Activated CD8-positive, alpha-beta memory T cell treated with anti-CD3 and anti-CD28 coated beads, Interleukin-2, amount 10 ng/mL, durations not matched to agents 7 days and 5 days (primary cell): Measurements from ENCODE around the gene PDK2. TPM values are rescaled to one million over a fixed set of nuclear protein-coding genes. Genes with fewer than 3 reads are reported as not detected.

ENCODE experiments used
- ATAC-seq: fragments of 150-1000 bp; cut with Tn5 transposase; one replicate; pipeline ENCODE4 v1.10.0; 2021; ENCODE audit warnings: moderate library complexity
- CTCF ChIA-PET: fragments of 350-600 bp; sonication (Branson Sonifier 250); formaldehyde crosslinking; loops from one replicate; lab custom pipeline; 2021; ENCODE audit warnings: antibody characterized with exemption; lab: Charles Lee
- DNase-seq: peaks from one replicate; pipeline ENCODE4 v3.0.0-alpha.2; 2020
- H3K27ac Mint-ChIP-seq: one replicate; pipeline ENCODE4 v1.8.0; 2021; ENCODE audit warnings: mild to moderate bottlenecking, mixed read lengths
- H3K27me3 Mint-ChIP-seq: one replicate; pipeline ENCODE4 v1.8.0; 2021; ENCODE audit warnings: mixed read lengths
- H3K36me3 Mint-ChIP-seq: one replicate; pipeline ENCODE4 v1.8.0; 2021; ENCODE audit warnings: mild to moderate bottlenecking, mixed read lengths
- H3K4me1 Mint-ChIP-seq: one replicate; pipeline ENCODE4 v1.8.0; 2021; ENCODE audit warnings: mixed read lengths
- H3K4me3 Mint-ChIP-seq: one replicate; pipeline ENCODE4 v1.8.0; 2021; ENCODE audit warnings: mild to moderate bottlenecking, moderate library complexity, mixed read lengths
- H3K9me3 Mint-ChIP-seq: one replicate; pipeline ENCODE4 v1.8.0; 2022; ENCODE audit warnings: low read depth, mixed read lengths
- total RNA-seq, 2 experiments: library from RNA; stranded (reverse); gene quantifications; one replicate each; pipeline ENCODE4 v1.2.3, GENCODE V29; 2021

The PDK2 gene
- total RNA-seq, 2 experiments from 2014 or later, result 13.6 to 20.9 TPM

GRCh38 chr17:50100921-50101345, 5.8 kb downstream of the PDK2 start:
- DNase-seq, result no peak
- H3K36me3 Mint-ChIP-seq, result no peaks in the 10 kb centered on the region
- H3K27me3 Mint-ChIP-seq, result no peaks in the 10 kb centered on the region

GRCh38 chr17:50101346-50102163, 6.4 kb downstream of the PDK2 start:
- DNase-seq, result no peak
- peaks cover 14% of the 10 kb centered on the region for H3K4me1 Mint-ChIP-seq
- ATAC-seq, result no peak
- H3K36me3 Mint-ChIP-seq, result no peaks in the 10 kb centered on the region
- H3K4me3 Mint-ChIP-seq, result no peak overlapping the region
- H3K27me3 Mint-ChIP-seq, result no peaks in the 10 kb centered on the region
- no peak overlapping the region for H3K27ac Mint-ChIP-seq
- CTCF ChIA-PET, result interaction anchor here (1.1 to 6.7 kb wide), 3 partner anchors 9 to 14 kb away, joined by 3 to 35 read pairs (median 19); no protein-coding TSS in a partner anchor
- no peaks in the 10 kb centered on the region for H3K9me3 Mint-ChIP-seq

More at GRCh38 chr17:50100921-50101345, 5.8 kb downstream of the PDK2 start:
- no peaks in the 10 kb centered on the region for H3K9me3 Mint-ChIP-seq
- H3K4me3 Mint-ChIP-seq, result no peak overlapping the region
- H3K27ac Mint-ChIP-seq, result no peak overlapping the region
- no peak for ATAC-seq
- CTCF ChIA-PET, result interaction anchor here (1.0 to 6.7 kb wide), 5 partner anchors 9 to 296 kb away, joined by 3 to 35 read pairs (median 4); partner anchors contain the start of gene LRRC59
- H3K4me1 Mint-ChIP-seq, result peaks cover 19% of the 10 kb centered on the region

GRCh38 chr17:50102164-50102991, 7.2 kb downstream of the PDK2 start:
- DNase-seq (no peak), ATAC-seq (no peak)
- Mint-ChIP-seq H3K36me3 (no peaks in the 10 kb centered on the region), H3K27ac (no peak overlapping the region), H3K4me3 (no peak overlapping the region), H3K4me1 (peaks cover 14% of the 10 kb centered on the region), H3K27me3 (no peaks in the 10 kb centered on the region), H3K9me3 (no peaks in the 10 kb centered on the region)
- CTCF ChIA-PET, result interaction anchor here (1.0 to 3.7 kb wide), 4 partner anchors 9 to 98 kb away, joined by 3 to 19 read pairs (median 11); no protein-coding TSS in a partner anchor

GRCh38 chr17:50103252-50103651, 8.1 kb downstream of the PDK2 start:
- no peak for DNase-seq
- no peaks in the 10 kb centered on the region for H3K9me3 Mint-ChIP-seq
- H3K4me3 Mint-ChIP-seq, result no peak overlapping the region
- no peak overlapping the region for H3K27ac Mint-ChIP-seq
- CTCF ChIA-PET, result interaction anchor here (1.0 to 3.7 kb wide), 4 partner anchors 10 to 97 kb away, joined by 3 to 19 read pairs (median 11); no protein-coding TSS in a partner anchor
- no peaks in the 10 kb centered on the region for H3K27me3 Mint-ChIP-seq
- no peak for ATAC-seq
- H3K36me3 Mint-ChIP-seq, result no peaks in the 10 kb centered on the region
- H3K4me1 Mint-ChIP-seq, result peaks cover 14% of the 10 kb centered on the region

- H3K4me3 Mint-ChIP-seq, result no peak overlapping the region
- peaks cover 12% of the 10 kb centered on the region for H3K4me1 Mint-ChIP-seq
- no peak overlapping the region for H3K27ac Mint-ChIP-seq
- no peaks in the 10 kb centered on the region for H3K36me3 Mint-ChIP-seq
- ATAC-seq (no peak), DNase-seq (no peak)
- CTCF ChIA-PET, result interaction anchor here (2.3 to 3.7 kb wide), 3 partner anchors 11 to 17 kb away, joined by 6 to 19 read pairs (median 16); no protein-coding TSS in a partner anchor
- no peaks in the 10 kb centered on the region for H3K9me3 Mint-ChIP-seq
- H3K27me3 Mint-ChIP-seq, result no peaks in the 10 kb centered on the region
Measured at GRCh38 chr17:50103941-50104340, 8.8 kb downstream of the PDK2 start.

GRCh38 chr17:50105811-50106210, 10.7 kb downstream of the PDK2 start:
- DNase-seq (no peak), ATAC-seq (no peak)
- no peak overlapping the region for H3K27ac Mint-ChIP-seq
- no peak overlapping the region for H3K4me3 Mint-ChIP-seq
- H3K4me1 Mint-ChIP-seq, result no peaks in the 10 kb centered on the region
- H3K9me3 Mint-ChIP-seq, result no peaks in the 10 kb centered on the region
- CTCF ChIA-PET, result interaction anchor here (0.8 kb wide), 1 partner anchor 300 kb away, joined by 3 read pairs; no protein-coding TSS in a partner anchor
- no peaks in the 10 kb centered on the region for H3K36me3 Mint-ChIP-seq
- no peaks in the 10 kb centered on the region for H3K27me3 Mint-ChIP-seq

GRCh38 chr17:50106393-50107131, 11.4 kb downstream of the PDK2 start:
- no peak for ATAC-seq
- H3K27ac Mint-ChIP-seq, result no peak overlapping the region
- no peaks in the 10 kb centered on the region for H3K9me3 Mint-ChIP-seq
- no peaks in the 10 kb centered on the region for H3K4me1 Mint-ChIP-seq
- CTCF ChIA-PET, result interaction anchor here (0.8 to 3.9 kb wide), 4 partner anchors 11 to 299 kb away, joined by 3 to 13 read pairs (median 7); partner anchors contain the start of gene PDK2
- H3K36me3 Mint-ChIP-seq, result no peaks in the 10 kb centered on the region
- H3K27me3 Mint-ChIP-seq, result no peaks in the 10 kb centered on the region
- H3K4me3 Mint-ChIP-seq, result no peak overlapping the region
- DNase-seq, result no peak

- CTCF ChIA-PET, result interaction anchor here (1.0 to 3.9 kb wide), 4 partner anchors 10 to 53 kb away, joined by 3 to 13 read pairs (median 7); partner anchors contain the start of gene PDK2
- H3K4me1 Mint-ChIP-seq, result no peaks in the 10 kb centered on the region
- no peak for DNase-seq
- H3K9me3 Mint-ChIP-seq, result no peaks in the 10 kb centered on the region
- no peak for ATAC-seq
- H3K27ac Mint-ChIP-seq, result no peak overlapping the region
- no peak overlapping the region for H3K4me3 Mint-ChIP-seq
- no peaks in the 10 kb centered on the region for H3K36me3 Mint-ChIP-seq
- H3K27me3 Mint-ChIP-seq, result no peaks in the 10 kb centered on the region
Measured at GRCh38 chr17:50107790-50108414, 12.8 kb downstream of the PDK2 start.

- no peaks in the 10 kb centered on the region for H3K27me3 Mint-ChIP-seq
- no peaks in the 10 kb centered on the region for H3K4me1 Mint-ChIP-seq
- H3K9me3 Mint-ChIP-seq, result no peaks in the 10 kb centered on the region
- no peak overlapping the region for H3K4me3 Mint-ChIP-seq
- DNase-seq (no peak), ATAC-seq (no peak)
- CTCF ChIA-PET, result interaction anchor here (0.7 to 3.9 kb wide), 5 partner anchors 9 to 77 kb away, joined by 3 to 13 read pairs (median 3); partner anchors contain the start of gene PDK2
- H3K36me3 Mint-ChIP-seq, result no peaks in the 10 kb centered on the region
- no peak overlapping the region for H3K27ac Mint-ChIP-seq
Measured at GRCh38 chr17:50108556-50108955, 13.4 kb downstream of the PDK2 start.

GRCh38 chr17:50109207-50109606, 14.1 kb downstream of the PDK2 start:
- ATAC-seq, result no peak
- CTCF ChIA-PET, result interaction anchor here (0.5 to 3.9 kb wide), 4 partner anchors 15 to 280 kb away, joined by 3 to 13 read pairs (median 3); partner anchors contain the start of gene PDK2
- Mint-ChIP-seq H3K4me1 (no peaks in the 10 kb centered on the region), H3K27ac (no peak overlapping the region), H3K4me3 (no peak overlapping the region), H3K9me3 (no peaks in the 10 kb centered on the region), H3K27me3 (no peaks in the 10 kb centered on the region), H3K36me3 (no peaks in the 10 kb centered on the region)
- no peak for DNase-seq

- Mint-ChIP-seq H3K9me3 (no peaks in the 10 kb centered on the region), H3K4me3 (no peak overlapping the region), H3K27me3 (peaks cover under 1% of the 10 kb centered on the region), H3K4me1 (no peaks in the 10 kb centered on the region), H3K27ac (no peak overlapping the region), H3K36me3 (no peaks in the 10 kb centered on the region)
- CTCF ChIA-PET, result interaction anchor here (0.5 to 3.9 kb wide), 3 partner anchors 15 to 280 kb away, joined by 3 to 13 read pairs (median 3); partner anchors contain the start of gene PDK2
- no peak for ATAC-seq
- no peak for DNase-seq
Measured at GRCh38 chr17:50109785-50110184, 14.6 kb downstream of the PDK2 start.
